GM12891 (cell line): ENCODE results near the gene PSMG3. TPM values are rescaled to one million over a fixed set of nuclear protein-coding genes. Genes with fewer than 3 reads are reported as not detected.

Experiments used
- DNase-seq: peaks from one replicate; pipeline ENCODE4 v3.0.0; 2011; ENCODE audit warnings: low spot score; ENCODE audit not compliant: insufficient read length
- FAIRE-seq: peaks from 2 replicates; lab custom pipeline; 2011; peaks lifted over from hg19 to GRCh38; lab: Jason Lieb, UNC
- PAX5 ChIP-seq: IDR thresholded peaks from 2 replicates; pipeline ENCODE4 v1.6.1; 2011; ENCODE audit warnings: low read length, moderate library complexity, mild to moderate bottlenecking; ENCODE audit not compliant: insufficient read depth, severe bottlenecking
- POLR2A ChIP-seq: IDR thresholded peaks from 2 replicates; pipeline ENCODE4 v1.6.1; 2011; ENCODE audit warnings: low read depth, low read length, control low read depth
- POLR2AphosphoS5 ChIP-seq: IDR thresholded peaks from 2 replicates; pipeline ENCODE4 v1.6.1; 2011; ENCODE audit warnings: low read depth, low read length, control low read depth
- POU2F2 ChIP-seq: IDR thresholded peaks from 2 replicates; pipeline ENCODE4 v1.6.1; 2011; ENCODE audit warnings: low read depth, mild to moderate bottlenecking, control low read depth, low read length, moderate library complexity
- SPI1 ChIP-seq: IDR thresholded peaks from 2 replicates; pipeline ENCODE4 v1.6.1; 2011; ENCODE audit warnings: low read depth, low read length, control low read depth
- TAF1 ChIP-seq: IDR thresholded peaks from 2 replicates; pipeline ENCODE4 v1.6.1; 2011; ENCODE audit warnings: low read depth, low read length, control low read depth
- polyA plus RNA-seq: library from polyadenylated mRNA; unstranded; fragments of >200 nt; gene quantifications from one replicate; pipeline ENCODE4 v1.2.1, GENCODE V29; 2012; ENCODE audit warnings: low read depth, missing spikeins, inconsistent platforms; ENCODE audit not compliant: missing spikeins

Gene PSMG3
- polyA plus RNA-seq, result 35.2 TPM

- 0 out of 2 replicates have a peak, but pooled peaks have one; percentile 3 for TF ChIP-seq SPI1
- no peak for TF ChIP-seq POU2F2
- peak; percentile 78 for TF ChIP-seq POLR2A
- TF ChIP-seq PAX5, result peak; percentile 70
- TF ChIP-seq TAF1, result peak; percentile 82
- TF ChIP-seq POLR2AphosphoS5, result peak; percentile 44; the same call in 1 of the 2 replicates
- FAIRE-seq (peak; percentile 81), DNase-seq (peak; percentile 99)
Observed at GRCh38 chr7:1569833-1570632, at the start of gene PSMG3. PSMG3 (minus strand) TSS chr7:1570032; CDS start chr7:1569339, 693 bp downstream.

DNA sequence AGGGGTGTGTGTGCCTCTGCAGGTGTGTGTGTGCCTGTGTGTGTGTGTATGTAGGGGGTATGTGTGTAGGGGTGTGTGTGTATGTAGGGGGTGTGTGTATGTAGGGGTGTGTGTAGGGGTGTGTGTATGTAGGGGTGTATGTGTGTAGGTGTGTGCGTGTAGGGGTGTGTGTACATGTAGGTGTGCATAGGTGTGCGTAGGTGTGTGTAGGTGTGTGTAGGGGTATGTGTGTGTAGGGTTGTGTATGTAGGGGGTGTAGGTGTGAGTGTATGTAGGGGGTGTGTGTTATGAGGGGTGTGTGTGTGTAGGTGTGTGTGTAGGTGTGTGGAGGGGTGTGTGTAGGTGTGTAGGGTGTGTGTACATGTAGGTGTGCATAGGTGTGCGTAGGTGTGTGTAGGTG, 48.6 kb upstream of the PSMG3 start:
- DNase-seq (no peak), FAIRE-seq (peak; percentile 92)
- TF ChIP-seq POLR2AphosphoS5 (no peak), POLR2A (no peak), SPI1 (no peak), PAX5 (no peak), TAF1 (no peak), POU2F2 (no peak)

- no peak for TF ChIP-seq SPI1
- DNase-seq, result no peak
- FAIRE-seq, result no peak
Observed at GRCh38 chr7:1617957-1618356, 48.1 kb upstream of the PSMG3 start.

DNA sequence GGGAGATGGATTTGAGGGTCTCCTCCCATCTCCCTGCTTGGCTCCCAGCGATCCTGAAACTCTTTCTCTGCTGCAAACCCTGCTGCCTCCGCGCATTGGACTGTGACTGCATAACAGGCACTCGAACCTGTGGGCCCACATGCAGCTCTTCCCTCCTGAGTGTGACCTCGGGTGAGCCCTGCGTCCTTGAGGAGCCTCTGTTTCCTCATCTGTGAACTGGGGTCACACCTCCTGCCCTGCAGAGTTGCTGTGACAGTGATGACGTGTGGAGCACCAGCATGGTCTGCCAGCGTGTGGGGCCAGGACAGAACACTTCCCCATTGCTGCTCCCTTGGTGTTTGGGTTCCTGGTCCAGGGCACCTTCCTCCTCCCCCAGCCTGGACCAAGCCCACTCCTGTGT, 46.9 kb upstream of the PSMG3 start:
- FAIRE-seq, result no peak
- TF ChIP-seq TAF1 (no peak), SPI1 (no peak)
- DNase-seq, result no peak

DNA sequence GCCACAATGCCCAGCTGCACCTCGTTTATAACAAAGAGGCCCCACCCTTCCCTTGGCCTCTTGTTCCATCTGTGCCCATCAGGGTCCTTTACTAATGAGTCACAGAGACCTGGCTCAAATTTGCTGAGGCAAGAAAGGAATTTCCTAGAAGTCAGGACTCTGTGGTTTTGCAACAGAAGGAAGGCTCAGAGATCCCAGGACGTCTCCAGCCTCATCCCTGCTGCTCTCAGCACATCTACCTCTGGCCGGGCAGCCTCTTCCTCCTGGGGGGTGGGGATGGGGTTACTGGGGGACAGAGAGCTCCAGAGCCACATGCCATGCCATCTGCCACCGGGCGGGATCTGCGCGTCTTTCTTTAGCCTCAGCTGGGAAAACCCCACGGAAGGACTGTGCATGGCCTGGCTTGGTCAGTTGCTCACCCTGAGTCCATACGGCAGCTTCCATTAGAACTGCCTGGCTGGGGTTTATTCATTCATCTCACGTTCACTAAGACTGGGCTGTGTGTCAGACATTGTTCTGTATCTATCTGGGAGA, 41.9 kb upstream of the PSMG3 start:
- FAIRE-seq (no peak), DNase-seq (no peak)
- TF ChIP-seq TAF1, result no peak
- no peak for TF ChIP-seq SPI1

GRCh38 chr7:1610678-1611302, 41.0 kb upstream of the PSMG3 start:
- FAIRE-seq (no peak), DNase-seq (no peak)
- TF ChIP-seq POU2F2, result no peak
- no peak for TF ChIP-seq TAF1
- no peak for TF ChIP-seq PAX5
- TF ChIP-seq SPI1, result no peak
- no peak for TF ChIP-seq POLR2AphosphoS5
- no peak for TF ChIP-seq POLR2A

- TF ChIP-seq POU2F2 (no peak), POLR2A (no peak), SPI1 (no peak), POLR2AphosphoS5 (no peak), TAF1 (no peak), PAX5 (no peak)
- DNase-seq (no peak), FAIRE-seq (no peak)
Observed at GRCh38 chr7:1610013-1610677, 40.3 kb upstream of the PSMG3 start.

- no peak for TF ChIP-seq TAF1
- no peak for TF ChIP-seq PAX5
- TF ChIP-seq POLR2AphosphoS5, result no peak
- no peak for TF ChIP-seq POLR2A
- TF ChIP-seq POU2F2, result no peak
- TF ChIP-seq SPI1, result no peak
- DNase-seq (no peak), FAIRE-seq (no peak)
Observed at GRCh38 chr7:1609023-1609422, 39.2 kb upstream of the PSMG3 start.

DNA sequence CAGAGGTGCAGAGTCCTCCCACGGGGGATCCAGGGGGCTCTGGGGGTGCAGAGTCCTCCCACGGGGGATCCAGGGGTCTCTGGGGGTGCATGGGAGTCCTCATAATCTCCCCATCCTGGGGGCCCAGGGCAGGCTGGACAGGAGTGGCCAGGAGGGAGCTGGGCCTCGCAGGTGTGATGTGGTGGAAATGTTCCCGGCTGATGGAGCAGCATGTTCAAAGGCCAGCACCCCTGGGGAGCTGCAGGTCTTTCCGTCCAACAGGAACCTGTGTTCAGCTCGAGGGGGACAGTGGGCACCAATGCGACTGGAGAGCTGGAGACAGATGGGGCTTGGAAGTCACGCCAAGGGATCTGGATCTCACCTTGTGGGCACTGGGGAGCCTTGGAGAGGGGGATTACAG, 38.5 kb upstream of the PSMG3 start:
- no peak for TF ChIP-seq TAF1
- TF ChIP-seq POU2F2, result no peak
- TF ChIP-seq SPI1, result no peak
- TF ChIP-seq POLR2A, result no peak
- TF ChIP-seq POLR2AphosphoS5, result no peak
- TF ChIP-seq PAX5, result no peak
- FAIRE-seq (no peak), DNase-seq (no peak)

DNA sequence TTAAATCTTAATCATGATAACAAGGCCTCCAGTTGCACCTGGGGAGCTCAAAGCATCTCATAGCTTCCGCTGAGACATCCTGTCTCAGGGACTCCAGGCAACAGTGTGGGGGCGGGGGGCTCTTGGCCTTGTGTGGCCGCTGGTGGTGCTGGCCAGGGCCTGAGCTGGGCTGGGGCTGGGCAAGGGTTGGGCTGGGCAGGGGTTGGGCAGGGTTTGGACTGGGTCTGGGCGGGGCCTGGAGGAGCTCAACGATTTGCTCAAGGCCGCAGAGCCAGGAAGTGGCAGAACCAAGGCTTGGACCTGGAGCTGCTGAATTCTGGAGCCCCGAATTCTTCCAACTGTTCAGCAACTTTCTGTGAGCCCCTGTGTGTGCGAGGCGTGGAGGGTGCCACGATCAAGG, 37.9 kb upstream of the PSMG3 start:
- no peak for FAIRE-seq
- TF ChIP-seq TAF1, result no peak
- no peak for TF ChIP-seq POU2F2
- no peak for TF ChIP-seq POLR2AphosphoS5
- DNase-seq, result no peak

DNA sequence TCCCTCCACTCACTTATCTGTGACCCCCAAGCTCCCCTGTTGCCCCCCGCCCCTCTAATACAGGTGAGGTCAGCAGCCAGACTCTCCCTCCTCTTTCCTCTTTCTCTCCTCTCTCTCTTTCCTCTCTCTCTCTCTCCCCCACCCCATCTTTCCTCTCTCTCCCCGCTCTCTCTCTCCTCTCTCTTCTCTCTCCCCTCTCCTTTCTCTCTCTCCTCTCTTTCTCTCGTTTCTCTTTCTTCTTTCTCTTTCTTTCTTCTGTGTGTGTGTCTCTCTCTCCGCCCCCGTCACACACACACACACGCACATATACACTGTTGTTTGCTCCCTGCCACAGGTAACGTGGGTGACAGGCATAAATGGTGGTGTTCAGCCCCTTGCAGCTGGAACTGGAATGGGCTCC, 37.2 kb upstream of the PSMG3 start:
- FAIRE-seq (no peak), DNase-seq (no peak)
- TF ChIP-seq TAF1 (no peak), POLR2A (no peak), SPI1 (no peak), PAX5 (no peak), POLR2AphosphoS5 (no peak), POU2F2 (no peak)
